HepG2 (cell line): ENCODE data around the gene OR6S1. TPM values are rescaled to one million over a fixed set of nuclear protein-coding genes. Genes with fewer than 3 reads are reported as not detected.
A peak's percentile ranks its signal among the peaks of the same experiment; 100 is the strongest.

Experiments used
- ASH2L ChIP-seq: fragments of 300-600, 200-600 bp; sonication (generic); IDR thresholded peaks from 2 replicates; pipeline ENCODE4 v1.7.0; 2017; ENCODE audit warnings: low read depth, mild to moderate bottlenecking, moderate library complexity, mixed read lengths, low read length; ENCODE audit not compliant: insufficient read length
- BRCA1 ChIP-seq: sonication (generic); formaldehyde crosslinking; IDR thresholded peaks from 2 replicates; pipeline ENCODE4 v1.4.0; 2020; ENCODE audit warnings: missing genetic modification reagents
- CBX1 ChIP-seq: IDR thresholded peaks from one replicate; pipeline ENCODE4 v1.6.1; 2016; ENCODE audit warnings: antibody characterized with exemption, low read depth
- ELF1 ChIP-seq: sonication (generic); formaldehyde crosslinking; IDR thresholded peaks from 2 replicates; pipeline ENCODE4 v1.4.0; 2020; ENCODE audit warnings: missing genetic modification reagents
- HDAC1 ChIP-seq: sonication (generic); formaldehyde crosslinking; IDR thresholded peaks from 2 replicates; pipeline ENCODE4 v1.5.1; 2020; ENCODE audit warnings: mild to moderate bottlenecking, missing genetic modification reagents
- LCORL ChIP-seq, 2 experiments: fragments of 450-650 bp in 1 of 2; sonication (generic) in 1 of 2; formaldehyde crosslinking in 1 of 2; IDR thresholded peaks; 2 replicates each; pipeline versions ENCODE4 v1.5.0 to v1.6.1; 2017 to 2020; ENCODE audit warnings: antibody characterized with exemption in 1 of 2, missing genetic modification reagents in 1 of 2
- MAF1 ChIP-seq: sonication (generic); formaldehyde crosslinking; IDR thresholded peaks from 2 replicates; pipeline ENCODE4 v1.5.0; 2020; ENCODE audit warnings: missing genetic modification reagents, borderline replicate concordance
- NONO ChIP-seq, 2 experiments: fragments of 450-650 bp in 1 of 2; sonication (generic) in 1 of 2; formaldehyde crosslinking in 1 of 2; IDR thresholded peaks in 1 of 2; conservative IDR thresholded peaks in 1 of 2; 2 replicates each; pipeline versions ENCODE4 v1.6.1 to v1.8.0; 2017 to 2022; ENCODE audit warnings: mild to moderate bottlenecking in 1 of 2, missing genetic modification reagents in 1 of 2, moderate library complexity in 1 of 2
- POGZ ChIP-seq: sonication (generic); formaldehyde crosslinking; IDR thresholded peaks from 2 replicates; pipeline ENCODE4 v1.4.0; 2020; ENCODE audit warnings: mild to moderate bottlenecking, missing genetic modification reagents
- SKI ChIP-seq: fragments of 450-650 bp; IDR thresholded peaks from one replicate; pipeline ENCODE4 v1.6.1; 2018; ENCODE audit warnings: mild to moderate bottlenecking; ENCODE audit not compliant: partially characterized antibody
- ZBTB1 ChIP-seq: sonication (generic); formaldehyde crosslinking; IDR thresholded peaks from 2 replicates; pipeline ENCODE4 v1.4.0; 2020; ENCODE audit warnings: missing genetic modification reagents, borderline replicate concordance
- ZBTB42 ChIP-seq: sonication (generic); formaldehyde crosslinking; IDR thresholded peaks from 2 replicates; pipeline ENCODE4 v1.5.0; 2020; ENCODE audit warnings: mild to moderate bottlenecking, missing genetic modification reagents
- ZMYM4 ChIP-seq: sonication (generic); formaldehyde crosslinking; IDR thresholded peaks from 2 replicates; pipeline ENCODE4 v1.8.1; 2023; ENCODE audit warnings: mild to moderate bottlenecking, missing genetic modification reagents
- ZNF263 ChIP-seq: sonication (generic); formaldehyde crosslinking; IDR thresholded peaks from 2 replicates; pipeline ENCODE4 v1.4.0; 2020; ENCODE audit warnings: missing genetic modification reagents
- ZNF34 ChIP-seq: sonication (generic); formaldehyde crosslinking; IDR thresholded peaks from 2 replicates; pipeline ENCODE4 v1.4.0; 2020; ENCODE audit warnings: mild to moderate bottlenecking, missing genetic modification reagents, borderline replicate concordance
- ZNF432 ChIP-seq: sonication (generic); formaldehyde crosslinking; IDR thresholded peaks from 2 replicates; pipeline ENCODE4 v1.5.0; 2020; ENCODE audit warnings: missing genetic modification reagents, mild to moderate bottlenecking, borderline replicate concordance
- ZNF468 ChIP-seq: sonication (generic); formaldehyde crosslinking; IDR thresholded peaks from 2 replicates; pipeline ENCODE4 v1.8.0; 2022; ENCODE audit warnings: mild to moderate bottlenecking, moderate library complexity, missing genetic modification reagents
- ZNF547 ChIP-seq: sonication (generic); formaldehyde crosslinking; IDR thresholded peaks from 2 replicates; pipeline ENCODE4 v1.5.1; 2020; ENCODE audit warnings: mild to moderate bottlenecking, missing genetic modification reagents
- polyA plus RNA-seq, 8 experiments: library from polyadenylated mRNA; depleted of rRNA in 3 of 8; stranded (reverse) in 7 of 8; unstranded in 1 of 8; fragments of >200 nt; fragmentation: Illumina TruSeq in 4 of 8; extraction: Trizol in 4 of 8; gene quantifications; 2 replicates each; pipeline versions ENCODE4 v1.2.1 to v1.2.3, GENCODE V29; 2011 to 2016; ENCODE audit warnings: low read depth in 4 of 8, missing spikeins in 1 of 8, mixed read lengths in 1 of 8; ENCODE audit not compliant: insufficient read depth in 1 of 8
- total RNA-seq, 5 experiments: library from RNA; depleted of rRNA; stranded (reverse); fragments of >200 nt; fragmentation: Illumina TruSeq; extraction: Trizol; gene quantifications; 2 replicates each; pipeline ENCODE4 v1.2.3, GENCODE V29; 2016; ENCODE audit warnings: low read depth in 1 of 5
- TF ChIP-seq, protein P1 (sequence below): sonication (generic); formaldehyde crosslinking; IDR thresholded peaks from 2 replicates; pipeline ENCODE4 v1.4.0; 2020; ENCODE audit warnings: missing genetic modification reagents
- TF ChIP-seq, protein P2 (sequence below): sonication (generic); formaldehyde crosslinking; conservative IDR thresholded peaks from 2 replicates; pipeline ENCODE4 v1.8.1; 2023; ENCODE audit warnings: missing genetic modification reagents
- TF ChIP-seq, protein P3 (sequence below): IDR thresholded peaks from 2 replicates; pipeline ENCODE4 v1.6.1; 2016; ENCODE audit warnings: missing compliant biosample characterization, missing genetic modification reagents, borderline replicate concordance
- TF ChIP-seq, protein P4 (sequence below): sonication (generic); formaldehyde crosslinking; conservative IDR thresholded peaks from 2 replicates; pipeline ENCODE4 v1.4.0; 2020; ENCODE audit warnings: missing genetic modification reagents
- TF ChIP-seq, protein P5 (sequence below): sonication (generic); formaldehyde crosslinking; IDR thresholded peaks from 2 replicates; pipeline ENCODE4 v1.9.0; 2022; ENCODE audit warnings: missing genetic modification reagents, mild to moderate bottlenecking, borderline replicate concordance

Gene OR6S1
- total and polyA plus RNA-seq, 2 of the 13 experiments (the other 11 are each of a cell fraction or from before 2014, with no cell fraction given), result 0.09 TPM; not detected in 1

DNA sequence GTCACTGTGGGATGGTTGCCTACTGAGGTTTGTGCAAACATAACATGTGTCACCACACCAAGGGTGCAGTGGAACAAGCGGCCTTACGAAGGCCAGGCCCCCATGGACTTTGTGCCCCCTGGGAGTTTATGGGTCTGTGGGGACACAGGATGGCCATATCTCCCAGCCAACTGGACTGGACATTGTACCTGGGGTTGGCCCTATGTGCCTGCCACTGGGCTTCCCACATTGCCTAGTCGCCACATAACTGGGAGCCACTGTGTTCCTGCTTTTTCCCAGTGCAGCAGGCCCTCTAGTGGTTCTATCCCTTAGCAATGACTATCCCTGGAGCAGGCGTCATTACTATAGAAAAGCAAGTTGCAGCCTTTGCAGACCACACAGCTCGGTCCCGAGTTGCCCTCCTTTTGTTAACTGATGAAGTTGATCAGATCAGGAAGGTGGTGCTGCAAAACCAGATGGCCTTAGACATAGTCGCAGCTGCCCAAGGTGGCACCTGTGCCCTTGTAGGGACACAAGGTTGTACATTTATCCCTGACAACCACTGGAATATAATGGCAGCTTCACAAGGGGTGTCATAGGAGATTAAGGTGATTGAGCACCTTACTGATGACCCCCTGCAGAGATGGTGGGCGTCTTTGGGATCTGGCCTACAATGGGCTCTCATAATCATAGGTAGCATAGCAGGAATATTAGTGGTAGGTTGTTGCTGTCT lies 35.1 kb downstream of the OR6S1 start (continued):
- TF ChIP-seq, protein P1, sequence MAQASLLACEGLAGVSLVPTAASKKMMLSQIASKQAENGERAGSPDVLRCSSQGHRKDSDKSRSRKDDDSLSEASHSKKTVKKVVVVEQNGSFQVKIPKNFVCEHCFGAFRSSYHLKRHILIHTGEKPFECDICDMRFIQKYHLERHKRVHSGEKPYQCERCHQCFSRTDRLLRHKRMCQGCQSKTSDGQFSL (CRISPR knock-in tag), result 0 out of 2 replicates have a peak, but pooled peaks have one; percentile 21
- TF ChIP-seq ELF1, result peak; percentile 46
- no peak for TF ChIP-seq LCORL (IDR thresholded peaks at IDR 0.05)
- TF ChIP-seq LCORL (CRISPR knock-in tag; IDR thresholded peaks at IDR 0.05), result peak; percentile 79
- TF ChIP-seq ZMYM4 (CRISPR knock-in tag), result peak; percentile 91
- TF ChIP-seq, protein P2, sequence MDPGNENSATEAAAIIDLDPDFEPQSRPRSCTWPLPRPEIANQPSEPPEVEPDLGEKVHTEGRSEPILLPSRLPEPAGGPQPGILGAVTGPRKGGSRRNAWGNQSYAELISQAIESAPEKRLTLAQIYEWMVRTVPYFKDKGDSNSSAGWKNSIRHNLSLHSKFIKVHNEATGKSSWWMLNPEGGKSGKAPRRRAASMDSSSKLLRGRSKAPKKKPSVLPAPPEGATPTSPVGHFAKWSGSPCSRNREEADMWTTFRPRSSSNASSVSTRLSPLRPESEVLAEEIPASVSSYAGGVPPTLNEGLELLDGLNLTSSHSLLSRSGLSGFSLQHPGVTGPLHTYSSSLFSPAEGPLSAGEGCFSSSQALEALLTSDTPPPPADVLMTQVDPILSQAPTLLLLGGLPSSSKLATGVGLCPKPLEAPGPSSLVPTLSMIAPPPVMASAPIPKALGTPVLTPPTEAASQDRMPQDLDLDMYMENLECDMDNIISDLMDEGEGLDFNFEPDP (CRISPR knock-in tag), result no peak
- no peak for TF ChIP-seq ZNF468 (CRISPR knock-in tag)
- TF ChIP-seq ZNF34 (CRISPR knock-in tag), result no peak
- TF ChIP-seq, protein P3, sequence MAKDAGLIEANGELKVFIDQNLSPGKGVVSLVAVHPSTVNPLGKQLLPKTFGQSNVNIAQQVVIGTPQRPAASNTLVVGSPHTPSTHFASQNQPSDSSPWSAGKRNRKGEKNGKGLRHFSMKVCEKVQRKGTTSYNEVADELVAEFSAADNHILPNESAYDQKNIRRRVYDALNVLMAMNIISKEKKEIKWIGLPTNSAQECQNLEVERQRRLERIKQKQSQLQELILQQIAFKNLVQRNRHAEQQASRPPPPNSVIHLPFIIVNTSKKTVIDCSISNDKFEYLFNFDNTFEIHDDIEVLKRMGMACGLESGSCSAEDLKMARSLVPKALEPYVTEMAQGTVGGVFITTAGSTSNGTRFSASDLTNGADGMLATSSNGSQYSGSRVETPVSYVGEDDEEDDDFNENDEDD, result no peak
- TF ChIP-seq POGZ (CRISPR knock-in tag), result peak; percentile 84
- 0 out of 2 replicates have a peak, but pooled peaks have one; percentile 35 for TF ChIP-seq ZNF263 (CRISPR knock-in tag)
- TF ChIP-seq SKI, result peak; percentile 51
- TF ChIP-seq MAF1 (CRISPR knock-in tag), result no peak
- TF ChIP-seq ZNF547 (CRISPR knock-in tag), result peak; percentile 48; the same call in 1 of the 2 replicates
- peak; percentile 52 for TF ChIP-seq ASH2L
- TF ChIP-seq, protein P4, sequence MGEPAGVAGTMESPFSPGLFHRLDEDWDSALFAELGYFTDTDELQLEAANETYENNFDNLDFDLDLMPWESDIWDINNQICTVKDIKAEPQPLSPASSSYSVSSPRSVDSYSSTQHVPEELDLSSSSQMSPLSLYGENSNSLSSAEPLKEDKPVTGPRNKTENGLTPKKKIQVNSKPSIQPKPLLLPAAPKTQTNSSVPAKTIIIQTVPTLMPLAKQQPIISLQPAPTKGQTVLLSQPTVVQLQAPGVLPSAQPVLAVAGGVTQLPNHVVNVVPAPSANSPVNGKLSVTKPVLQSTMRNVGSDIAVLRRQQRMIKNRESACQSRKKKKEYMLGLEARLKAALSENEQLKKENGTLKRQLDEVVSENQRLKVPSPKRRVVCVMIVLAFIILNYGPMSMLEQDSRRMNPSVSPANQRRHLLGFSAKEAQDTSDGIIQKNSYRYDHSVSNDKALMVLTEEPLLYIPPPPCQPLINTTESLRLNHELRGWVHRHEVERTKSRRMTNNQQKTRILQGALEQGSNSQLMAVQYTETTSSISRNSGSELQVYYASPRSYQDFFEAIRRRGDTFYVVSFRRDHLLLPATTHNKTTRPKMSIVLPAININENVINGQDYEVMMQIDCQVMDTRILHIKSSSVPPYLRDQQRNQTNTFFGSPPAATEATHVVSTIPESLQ (CRISPR knock-in tag), result no peak
- peak; percentile 72 for TF ChIP-seq HDAC1 (CRISPR knock-in tag)
- TF ChIP-seq NONO (IDR thresholded peaks at IDR 0.05), result no peak
- no peak; the same call in 1 of the 2 replicates for TF ChIP-seq NONO (CRISPR knock-in tag; conservative IDR thresholded peaks at IDR 0.05)
- TF ChIP-seq, protein P5, sequence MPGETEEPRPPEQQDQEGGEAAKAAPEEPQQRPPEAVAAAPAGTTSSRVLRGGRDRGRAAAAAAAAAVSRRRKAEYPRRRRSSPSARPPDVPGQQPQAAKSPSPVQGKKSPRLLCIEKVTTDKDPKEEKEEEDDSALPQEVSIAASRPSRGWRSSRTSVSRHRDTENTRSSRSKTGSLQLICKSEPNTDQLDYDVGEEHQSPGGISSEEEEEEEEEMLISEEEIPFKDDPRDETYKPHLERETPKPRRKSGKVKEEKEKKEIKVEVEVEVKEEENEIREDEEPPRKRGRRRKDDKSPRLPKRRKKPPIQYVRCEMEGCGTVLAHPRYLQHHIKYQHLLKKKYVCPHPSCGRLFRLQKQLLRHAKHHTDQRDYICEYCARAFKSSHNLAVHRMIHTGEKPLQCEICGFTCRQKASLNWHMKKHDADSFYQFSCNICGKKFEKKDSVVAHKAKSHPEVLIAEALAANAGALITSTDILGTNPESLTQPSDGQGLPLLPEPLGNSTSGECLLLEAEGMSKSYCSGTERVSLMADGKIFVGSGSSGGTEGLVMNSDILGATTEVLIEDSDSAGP (CRISPR knock-in tag), result peak; percentile 62
- no peak for TF ChIP-seq CBX1
- peak; percentile 82; the same call in 1 of the 2 replicates for TF ChIP-seq BRCA1 (CRISPR knock-in tag)
- TF ChIP-seq ZBTB1 (CRISPR knock-in tag), result no peak
- TF ChIP-seq ZBTB42 (CRISPR knock-in tag), result no peak
- no peak for TF ChIP-seq ZNF432 (CRISPR knock-in tag)
